Esophagus muscularis mucosa (tissue), 3 donors: ENCODE results near the gene PDIA5.

Experiments used
- EP300 ChIP-seq: sonication (generic); formaldehyde crosslinking; IDR thresholded peaks from one replicate; pipeline ENCODE4 v1.6.1; 2017; ENCODE audit warnings: antibody characterized with exemption
- TF ChIP-seq, protein P1 (sequence below), 3 experiments: fragments of 200-600 bp in 2 of 3; fragments of 450-650 bp in 1 of 3; sonication (generic) in 2 of 3; IDR thresholded peaks; one replicate each; pipeline ENCODE4 v1.5.1; 2017 to 2019; ENCODE audit warnings: antibody characterized with exemption in 3 of 3, mild to moderate bottlenecking in 2 of 3, moderate library complexity in 1 of 3

DNA sequence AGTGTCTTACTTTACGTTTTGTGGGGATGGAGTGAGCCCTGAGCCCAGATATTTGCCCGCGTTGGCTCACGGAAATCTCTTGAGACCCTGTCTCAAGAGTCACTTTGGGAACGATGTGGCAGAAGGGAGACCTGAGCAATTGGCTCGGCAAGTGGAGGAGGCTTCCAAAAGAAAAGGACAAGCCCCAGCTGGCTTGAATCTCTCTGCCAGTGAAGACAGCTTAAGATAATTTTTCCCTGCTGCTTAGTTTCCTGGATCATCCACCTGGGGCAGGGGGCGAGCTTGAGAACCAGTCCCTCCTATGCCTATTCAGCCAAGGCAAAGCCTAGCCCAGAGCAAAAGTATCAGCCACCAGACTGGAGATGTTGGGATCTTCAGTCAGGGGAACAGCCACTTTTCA is 135.6 kb downstream of the PDIA5 start:
- TF ChIP-seq, protein P1, sequence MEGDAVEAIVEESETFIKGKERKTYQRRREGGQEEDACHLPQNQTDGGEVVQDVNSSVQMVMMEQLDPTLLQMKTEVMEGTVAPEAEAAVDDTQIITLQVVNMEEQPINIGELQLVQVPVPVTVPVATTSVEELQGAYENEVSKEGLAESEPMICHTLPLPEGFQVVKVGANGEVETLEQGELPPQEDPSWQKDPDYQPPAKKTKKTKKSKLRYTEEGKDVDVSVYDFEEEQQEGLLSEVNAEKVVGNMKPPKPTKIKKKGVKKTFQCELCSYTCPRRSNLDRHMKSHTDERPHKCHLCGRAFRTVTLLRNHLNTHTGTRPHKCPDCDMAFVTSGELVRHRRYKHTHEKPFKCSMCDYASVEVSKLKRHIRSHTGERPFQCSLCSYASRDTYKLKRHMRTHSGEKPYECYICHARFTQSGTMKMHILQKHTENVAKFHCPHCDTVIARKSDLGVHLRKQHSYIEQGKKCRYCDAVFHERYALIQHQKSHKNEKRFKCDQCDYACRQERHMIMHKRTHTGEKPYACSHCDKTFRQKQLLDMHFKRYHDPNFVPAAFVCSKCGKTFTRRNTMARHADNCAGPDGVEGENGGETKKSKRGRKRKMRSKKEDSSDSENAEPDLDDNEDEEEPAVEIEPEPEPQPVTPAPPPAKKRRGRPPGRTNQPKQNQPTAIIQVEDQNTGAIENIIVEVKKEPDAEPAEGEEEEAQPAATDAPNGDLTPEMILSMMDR (IDR thresholded peaks at IDR 0.05): no peak
- TF ChIP-seq EP300: no peak
